Osteocyte (in vitro differentiated cells): ENCODE results near the gene NCOR1. TPM values are rescaled to one million over a fixed set of nuclear protein-coding genes. Genes with fewer than 3 reads are reported as not detected.

Experiments used
- DNase-seq: peaks from one replicate; pipeline ENCODE4 v3.0.0; 2021; ENCODE audit warnings: mixed read lengths; ENCODE audit not compliant: unreplicated experiment; ENCODE audit errors: extremely low spot score
- H3K27ac Mint-ChIP-seq: one replicate; pipeline ENCODE4 v1.8.0; 2021; ENCODE audit warnings: mild to moderate bottlenecking, mixed read lengths; ENCODE audit not compliant: unreplicated experiment
- H3K27me3 Mint-ChIP-seq: one replicate; pipeline ENCODE4 v1.8.0; 2021; ENCODE audit warnings: mixed read lengths; ENCODE audit not compliant: unreplicated experiment
- H3K36me3 Mint-ChIP-seq: one replicate; pipeline ENCODE4 v1.8.0; 2021; ENCODE audit warnings: mixed read lengths; ENCODE audit not compliant: unreplicated experiment
- H3K4me1 Mint-ChIP-seq: one replicate; pipeline ENCODE4 v1.8.0; 2021; ENCODE audit warnings: mixed read lengths; ENCODE audit not compliant: unreplicated experiment
- H3K4me3 Mint-ChIP-seq: one replicate; pipeline ENCODE4 v1.8.0; 2021; ENCODE audit warnings: mild to moderate bottlenecking, moderate library complexity, mixed read lengths; ENCODE audit not compliant: unreplicated experiment
- H3K9me3 Mint-ChIP-seq: one replicate; pipeline ENCODE4 v1.8.0; 2021; ENCODE audit warnings: mixed read lengths; ENCODE audit not compliant: unreplicated experiment
- total RNA-seq: library from RNA; stranded (reverse); gene quantifications from 2 replicates; pipeline ENCODE4 v1.2.1, GENCODE V29; 2021
- TF ChIP-seq, protein P1 (sequence below): fragments of 200-600 bp; sonication (generic); IDR thresholded peaks from 2 replicates; pipeline ENCODE4 v1.5.0; 2021; ENCODE audit warnings: antibody characterized with exemption, mild to moderate bottlenecking, moderate library complexity

NCOR1 gene
- total RNA-seq, 1 donor from 2014 or later = 132 TPM

GRCh38 chr17:16007439-16007838 is 207.9 kb downstream of the NCOR1 start:
- Mint-ChIP-seq H3K4me1 (peaks cover 1% of the 10 kb centered on the region), H3K9me3 (no peaks in the 10 kb centered on the region), H3K36me3 (peaks cover 68% of the 10 kb centered on the region), H3K27me3 (no peaks in the 10 kb centered on the region), H3K4me3 (no peak overlapping the region), H3K27ac (no peak overlapping the region)
- TF ChIP-seq, protein P1, sequence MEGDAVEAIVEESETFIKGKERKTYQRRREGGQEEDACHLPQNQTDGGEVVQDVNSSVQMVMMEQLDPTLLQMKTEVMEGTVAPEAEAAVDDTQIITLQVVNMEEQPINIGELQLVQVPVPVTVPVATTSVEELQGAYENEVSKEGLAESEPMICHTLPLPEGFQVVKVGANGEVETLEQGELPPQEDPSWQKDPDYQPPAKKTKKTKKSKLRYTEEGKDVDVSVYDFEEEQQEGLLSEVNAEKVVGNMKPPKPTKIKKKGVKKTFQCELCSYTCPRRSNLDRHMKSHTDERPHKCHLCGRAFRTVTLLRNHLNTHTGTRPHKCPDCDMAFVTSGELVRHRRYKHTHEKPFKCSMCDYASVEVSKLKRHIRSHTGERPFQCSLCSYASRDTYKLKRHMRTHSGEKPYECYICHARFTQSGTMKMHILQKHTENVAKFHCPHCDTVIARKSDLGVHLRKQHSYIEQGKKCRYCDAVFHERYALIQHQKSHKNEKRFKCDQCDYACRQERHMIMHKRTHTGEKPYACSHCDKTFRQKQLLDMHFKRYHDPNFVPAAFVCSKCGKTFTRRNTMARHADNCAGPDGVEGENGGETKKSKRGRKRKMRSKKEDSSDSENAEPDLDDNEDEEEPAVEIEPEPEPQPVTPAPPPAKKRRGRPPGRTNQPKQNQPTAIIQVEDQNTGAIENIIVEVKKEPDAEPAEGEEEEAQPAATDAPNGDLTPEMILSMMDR = no peak
- no peak for DNase-seq

- Mint-ChIP-seq H3K4me3 (no peak overlapping the region), H3K27me3 (no peaks in the 10 kb centered on the region), H3K4me1 (peaks cover 13% of the 10 kb centered on the region), H3K27ac (no peak overlapping the region), H3K9me3 (no peaks in the 10 kb centered on the region), H3K36me3 (peaks cover 72% of the 10 kb centered on the region)
- TF ChIP-seq, protein P1 = no peak
- no peak for DNase-seq
Observed at GRCh38 chr17:16005636-16006035, 209.7 kb downstream of the NCOR1 start.

GRCh38 chr17:16003841-16004240 is 211.5 kb downstream of the NCOR1 start:
- Mint-ChIP-seq H3K27ac (no peak overlapping the region), H3K4me3 (no peak overlapping the region), H3K9me3 (no peaks in the 10 kb centered on the region), H3K36me3 (peaks cover 68% of the 10 kb centered on the region), H3K27me3 (no peaks in the 10 kb centered on the region), H3K4me1 (peaks cover 19% of the 10 kb centered on the region)
- TF ChIP-seq, protein P1 = no peak
- no peak for DNase-seq

DNA sequence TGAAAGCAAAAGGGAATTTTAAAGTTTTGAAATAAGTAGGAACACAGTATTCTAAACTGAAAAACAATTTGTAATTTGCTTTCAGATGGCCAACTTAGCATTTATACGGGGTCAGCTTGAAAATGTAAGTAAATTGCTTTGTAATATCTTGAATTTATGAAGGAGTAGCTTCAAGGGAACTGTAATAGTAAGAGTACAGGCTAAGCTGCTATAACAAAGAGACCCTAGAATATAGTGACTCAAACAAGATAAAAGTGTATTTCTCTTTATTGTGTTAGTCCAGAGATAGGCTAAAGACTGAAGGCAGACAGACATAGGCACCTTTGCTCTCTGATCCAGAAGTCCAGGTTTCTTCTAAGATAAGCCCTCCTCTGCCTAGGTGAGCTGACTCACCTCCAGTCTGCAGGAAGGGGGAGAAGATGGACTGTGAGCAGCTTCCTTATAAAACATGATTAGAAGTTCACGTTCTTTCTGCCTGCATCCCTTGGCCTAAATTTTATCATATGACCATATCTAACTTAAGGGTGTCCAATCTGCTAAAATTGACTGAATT is 212.6 kb downstream of the NCOR1 start:
- DNase-seq = no peak
- H3K4me3 Mint-ChIP-seq = no peak overlapping the region
- H3K27ac Mint-ChIP-seq = no peak overlapping the region

DNA sequence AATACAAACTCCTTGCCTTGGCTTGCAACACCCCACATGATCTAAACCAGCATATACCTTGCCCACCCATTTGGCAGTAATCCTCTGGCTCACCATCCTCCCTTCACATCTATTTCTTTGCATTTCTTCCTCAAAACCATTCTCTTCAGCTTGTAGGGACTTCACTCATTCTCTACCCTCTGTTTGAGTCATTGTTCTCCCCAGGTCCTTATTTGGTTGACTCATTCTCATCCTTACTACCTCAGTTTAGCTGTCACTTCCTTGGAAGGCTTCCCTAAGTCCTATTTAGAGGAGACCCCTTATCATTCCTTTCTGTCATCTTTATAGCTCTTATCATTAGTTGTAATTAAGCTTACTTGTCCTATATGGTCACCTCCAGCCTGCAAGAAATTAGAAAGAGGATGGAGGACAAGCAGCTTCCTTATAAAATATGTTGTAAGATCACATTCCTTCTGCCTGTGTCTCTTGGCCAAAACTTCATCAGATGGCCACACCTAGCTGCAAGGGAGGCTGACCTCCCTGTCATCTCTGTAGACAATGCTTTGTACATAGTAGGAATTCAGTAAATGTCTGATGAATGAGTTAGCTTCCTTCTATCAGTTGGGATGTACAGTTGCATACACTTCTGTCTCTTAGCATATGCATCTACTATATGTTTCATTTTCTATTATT is 214.0 kb downstream of the NCOR1 start:
- Mint-ChIP-seq H3K36me3 (peaks cover 51% of the 10 kb centered on the region), H3K27me3 (no peaks in the 10 kb centered on the region), H3K9me3 (no peaks in the 10 kb centered on the region), H3K4me3 (peak overlapping the region; percentile 80), H3K27ac (peak overlapping the region; percentile 74), H3K4me1 (peaks cover 31% of the 10 kb centered on the region)
- no peak for DNase-seq
- TF ChIP-seq, protein P1 = no peak

More for the DNA sequence above, 212.6 kb downstream of the NCOR1 start:
- no peaks in the 10 kb centered on the region for H3K9me3 Mint-ChIP-seq
- TF ChIP-seq, protein P1 = no peak
- peaks cover 25% of the 10 kb centered on the region for H3K4me1 Mint-ChIP-seq
- H3K27me3 Mint-ChIP-seq = no peaks in the 10 kb centered on the region
- peaks cover 57% of the 10 kb centered on the region for H3K36me3 Mint-ChIP-seq
